ENCODE results near the gene HYAL1. TPM values are rescaled to one million over a fixed set of nuclear protein-coding genes. Genes with fewer than 3 reads are reported as not detected.

Gene HYAL1
- total RNA-seq, 1 experiment from 2014 or later = 0.37 TPM

DNA sequence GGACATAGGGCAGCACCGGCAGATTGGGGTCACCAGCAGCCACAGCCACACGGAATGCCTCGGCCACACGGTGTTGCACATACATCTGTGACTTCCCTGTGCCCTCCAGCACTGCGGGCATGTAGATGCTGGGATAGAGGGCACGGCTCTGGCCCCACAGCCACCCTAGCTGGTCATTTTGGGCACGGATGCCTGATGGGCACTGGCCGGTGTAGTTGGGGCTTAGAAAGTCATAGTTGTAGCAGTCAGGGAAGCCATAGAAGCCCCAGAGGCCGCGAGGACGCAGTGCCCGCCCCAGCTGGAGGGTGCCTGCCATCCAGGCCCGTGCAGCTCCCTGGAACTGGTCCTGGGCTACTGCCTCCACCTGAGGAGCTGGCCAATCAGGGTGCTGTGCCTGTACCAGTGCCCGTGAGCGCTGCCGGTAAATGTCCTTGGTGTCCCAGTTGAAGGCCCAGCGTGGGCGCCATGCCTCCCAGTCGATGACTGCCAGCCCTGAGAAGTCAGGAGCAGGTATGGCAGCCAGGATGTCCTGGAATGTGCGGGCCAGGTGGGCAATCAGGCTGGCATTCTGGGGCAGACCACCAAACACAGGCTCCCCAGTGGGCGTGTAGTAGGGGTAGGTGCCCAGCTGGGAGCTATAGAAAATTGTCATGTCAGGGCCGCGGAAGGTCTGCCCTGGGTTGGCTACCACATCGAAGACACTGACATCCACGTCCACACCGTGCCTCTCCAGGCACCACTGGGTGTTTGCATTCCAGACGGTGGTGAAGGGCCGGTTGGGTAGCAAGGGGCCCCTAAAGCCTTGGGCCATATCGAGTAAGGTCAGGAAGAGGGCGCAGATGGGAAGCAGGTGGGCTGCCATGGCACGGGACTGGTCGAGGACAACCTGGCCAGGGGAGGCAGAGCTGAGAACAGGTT lies 1.0 kb downstream of the HYAL1 start:
- TF ChIP-seq CTCF (conservative IDR thresholded peaks at IDR 0.05; ENCODE audit: low read depth, low read length) = no peak
- TF ChIP-seq EZH2 (IDR thresholded peaks at IDR 0.05; ENCODE audit: borderline replicate concordance, low read depth, low read length, poor library complexity, severe bottlenecking) = no peak

GRCh38 chr3:50300681-50301254 lies 2.6 kb downstream of the HYAL1 start:
- Histone ChIP-seq H3K4me1 (ENCODE audit: insufficient read depth, low read length, poor library complexity, severe bottlenecking) (peaks cover 5% of the 10 kb centered on the region), H3K9me3 (ENCODE audit: low read depth, low read length, poor library complexity, severe bottlenecking) (no peaks in the 10 kb centered on the region), H3K27me3 (replicated peaks; ENCODE audit: insufficient read depth, low read depth, low read length, poor library complexity) (no peaks in the 10 kb centered on the region), H3K4me3 (ENCODE audit: low read depth, low read length, poor library complexity, severe bottlenecking) (no peak overlapping the region), H3K36me3 (ENCODE audit: insufficient read depth, low read length, poor library complexity, severe bottlenecking) (no peaks in the 10 kb centered on the region), H3K27ac (ENCODE audit: low read depth, low read length, poor library complexity, severe bottlenecking) (no peak overlapping the region)
- no peak for DNase-seq (ENCODE audit: low spot score)
- no peak for TF ChIP-seq CTCF (conservative IDR thresholded peaks at IDR 0.05; ENCODE audit: low read depth, low read length)
- no peak for TF ChIP-seq EZH2 (IDR thresholded peaks at IDR 0.05; ENCODE audit: borderline replicate concordance, low read depth, low read length, poor library complexity, severe bottlenecking)
- ChIA-PET CTCF (no interaction called here), POLR2A (ENCODE audit: low non-redundant PET) (no interaction called here)
- no TSS peak for BruUV-seq (replicated peaks)
- intact Hi-C loops (cut with micrococcal nuclease; ENCODE audit: unreplicated experiment) = no loop called here

More for the DNA sequence above, 1.0 kb downstream of the HYAL1 start:
- H3K4me3 ChIP-seq (ENCODE audit: low read depth, low read length, poor library complexity, severe bottlenecking) = no peak overlapping the region
- intact Hi-C loops (cut with micrococcal nuclease; ENCODE audit: unreplicated experiment) = no loop called here
- DNase-seq (ENCODE audit: low spot score) = no peak
- peaks cover 5% of the 10 kb centered on the region for H3K4me1 ChIP-seq (ENCODE audit: insufficient read depth, low read length, poor library complexity, severe bottlenecking)
- no peak overlapping the region for H3K27ac ChIP-seq (ENCODE audit: low read depth, low read length, poor library complexity, severe bottlenecking)
- H3K9me3 ChIP-seq (ENCODE audit: low read depth, low read length, poor library complexity, severe bottlenecking) = no peaks in the 10 kb centered on the region
- ChIA-PET POLR2A (ENCODE audit: low non-redundant PET) (no interaction called here), CTCF (no interaction called here)
- no peaks in the 10 kb centered on the region for H3K36me3 ChIP-seq (ENCODE audit: insufficient read depth, low read length, poor library complexity, severe bottlenecking)
- BruUV-seq (replicated peaks) = no TSS peak
- H3K27me3 ChIP-seq (replicated peaks; ENCODE audit: insufficient read depth, low read depth, low read length, poor library complexity) = no peaks in the 10 kb centered on the region

DNA sequence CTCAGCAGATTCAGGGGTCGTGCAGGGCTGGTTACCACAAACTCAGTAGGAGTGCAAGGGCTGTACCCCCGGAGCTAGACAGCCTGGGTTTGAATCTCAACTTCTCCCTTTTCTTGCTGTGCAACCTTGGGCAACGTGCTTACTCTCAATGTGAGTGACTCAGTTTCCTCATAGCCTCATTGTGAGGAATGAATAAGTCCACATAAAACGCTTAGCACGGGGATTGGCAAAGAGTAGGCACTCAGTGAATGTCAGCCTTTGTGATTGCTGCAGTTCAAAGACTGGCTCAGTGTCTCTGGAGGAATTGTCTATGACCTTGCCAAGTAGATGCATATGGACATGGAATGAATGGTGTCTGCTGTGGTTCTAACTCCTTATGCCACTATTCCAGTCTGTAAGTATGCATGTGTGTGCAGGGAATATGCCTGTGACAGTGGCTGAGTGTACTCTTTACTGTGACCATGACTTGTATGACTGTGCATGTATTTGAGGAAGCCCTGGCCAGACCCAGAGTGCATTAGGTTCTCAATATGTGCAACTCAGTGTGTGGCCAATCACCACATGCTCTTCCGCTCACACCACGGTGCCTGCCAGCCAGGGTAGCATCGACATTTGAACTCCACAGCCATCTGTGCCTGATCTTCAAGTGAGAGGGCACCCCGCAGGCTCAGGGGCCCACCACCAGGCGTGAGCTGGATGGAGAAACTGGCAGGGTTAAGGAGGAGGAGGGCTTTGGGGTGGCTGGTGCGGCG lies 3.3 kb downstream of the HYAL1 start:
- Histone ChIP-seq H3K4me1 (ENCODE audit: insufficient read depth, low read length, poor library complexity, severe bottlenecking) (peaks cover 5% of the 10 kb centered on the region), H3K27me3 (replicated peaks; ENCODE audit: insufficient read depth, low read depth, low read length, poor library complexity) (no peaks in the 10 kb centered on the region), H3K36me3 (ENCODE audit: insufficient read depth, low read length, poor library complexity, severe bottlenecking) (no peaks in the 10 kb centered on the region), H3K9me3 (ENCODE audit: low read depth, low read length, poor library complexity, severe bottlenecking) (no peaks in the 10 kb centered on the region), H3K27ac (ENCODE audit: low read depth, low read length, poor library complexity, severe bottlenecking) (peak overlapping the region; percentile 70), H3K4me3 (ENCODE audit: low read depth, low read length, poor library complexity, severe bottlenecking) (peak overlapping the region; percentile 68)
- TF ChIP-seq EZH2 (IDR thresholded peaks at IDR 0.05; ENCODE audit: borderline replicate concordance, low read depth, low read length, poor library complexity, severe bottlenecking) = no peak
- no peak for TF ChIP-seq CTCF (conservative IDR thresholded peaks at IDR 0.05; ENCODE audit: low read depth, low read length)
- no peak for DNase-seq (ENCODE audit: low spot score)
- intact Hi-C loops (cut with micrococcal nuclease; ENCODE audit: unreplicated experiment) = no loop called here
- ChIA-PET CTCF (interaction anchor here (0.9 kb wide), 1 partner anchor 18 kb away, joined by 14 read pairs; no protein-coding TSS in a partner anchor), POLR2A (ENCODE audit: low non-redundant PET) (no interaction called here)
- BruUV-seq (replicated peaks) = no TSS peak

Data from A673 (cell line).